M059J (cell line): ENCODE results near the gene TFDP2. TPM values are rescaled to one million over a fixed set of nuclear protein-coding genes. Genes with fewer than 3 reads are reported as not detected.
"Not testable (repeated sequence)": the region's sequence is repeated elsewhere in the genome, so short reads cannot be mapped to it uniquely, and the experiment has no call there.

ENCODE experiments used
- DNase-seq: peaks from one replicate; pipeline ENCODE4 v3.0.0-alpha.2; 2012; ENCODE audit warnings: low read depth
- total RNA-seq: library from RNA; depleted of rRNA; stranded (reverse); fragments of >200 nt; shearing (Covaris generic); gene quantifications from 2 replicates; pipeline ENCODE4 v1.2.3, GENCODE V29; 2014; rRNA removed

Gene TFDP2
- 59.0 and 91.1 TPM in 2 replicates for total RNA-seq

GRCh38 chr3:142148792-142149672, at the start of gene TFDP2:
Gene TFDP2, minus strand, starts transcription at chr3:142149544. Its CDS starts 47,795 bp downstream, at chr3:142101749.
- peak; percentile 91 for DNase-seq

- DNase-seq, result no peak
Observed at GRCh38 chr3:142188846-142189245, 39.5 kb upstream of the TFDP2 start.

GRCh38 chr3:142180761-142181362, 31.5 kb upstream of the TFDP2 start:
- DNase-seq, result peak; percentile 41

- no peak for DNase-seq
Observed at GRCh38 chr3:142175478-142175877, 26.1 kb upstream of the TFDP2 start.

GRCh38 chr3:142174559-142174958, 25.2 kb upstream of the TFDP2 start:
- no peak for DNase-seq

GRCh38 chr3:142168514-142168913, 19.2 kb upstream of the TFDP2 start:
- DNase-seq, result no peak

GRCh38 chr3:142165194-142165593, 15.8 kb upstream of the TFDP2 start:
- DNase-seq, result peak; percentile 69

GRCh38 chr3:142159083-142159740, 9.9 kb upstream of the TFDP2 start:
- DNase-seq, result no peak

GRCh38 chr3:142154186-142154585, 4.8 kb upstream of the TFDP2 start:
- DNase-seq, result no peak

- peak; percentile 20 for DNase-seq
Observed at GRCh38 chr3:142152384-142152783, 3.0 kb upstream of the TFDP2 start.

- no peak for DNase-seq
Observed at GRCh38 chr3:142151828-142152227, 2.5 kb upstream of the TFDP2 start.

- DNase-seq, result no peak
Observed at GRCh38 chr3:142151240-142151639, 1.9 kb upstream of the TFDP2 start.

GRCh38 chr3:142150271-142150670, 927 bp upstream of the TFDP2 start:
- no peak for DNase-seq

GRCh38 chr3:142149673-142149992, 289 bp upstream of the TFDP2 start:
- no peak for DNase-seq

- peak; percentile 20 for DNase-seq
Observed at GRCh38 chr3:142148044-142148791, 1.1 kb downstream of the TFDP2 start.

GRCh38 chr3:142144587-142144986, 4.8 kb downstream of the TFDP2 start:
- DNase-seq, result not testable (repeated sequence)

GRCh38 chr3:142140608-142141285, 8.6 kb downstream of the TFDP2 start:
- not testable (repeated sequence) for DNase-seq

- DNase-seq, result not testable (repeated sequence)
Observed at GRCh38 chr3:142137089-142137488, 12.3 kb downstream of the TFDP2 start.

GRCh38 chr3:142134799-142135325, 14.5 kb downstream of the TFDP2 start:
- no peak for DNase-seq

- DNase-seq, result no peak
Observed at GRCh38 chr3:142129516-142130171, 19.7 kb downstream of the TFDP2 start.
